ENCODE measurements around the gene COLGALT1.
A peak's percentile ranks its signal among the peaks of the same experiment; 100 is the strongest.

Gene COLGALT1

GRCh38 chr19:17511724-17512573 lies 43.5 kb upstream of the COLGALT1 start (continued):
- TF ChIP-seq ZFP37 (tag by site-specific recombination; IDR thresholded peaks at IDR 0.05) (no peak), ZNF362 (tag by site-specific recombination; IDR thresholded peaks at IDR 0.05) (no peak), ZNF302 (tag by site-specific recombination; IDR thresholded peaks at IDR 0.05; ENCODE audit: low read depth) (no peak), ZNF174 (tag by site-specific recombination; IDR thresholded peaks at IDR 0.05) (no peak), ZNF202 (tag by site-specific recombination; IDR thresholded peaks at IDR 0.05; ENCODE audit: borderline replicate concordance) (no peak), ZBTB48 (tag by site-specific recombination; IDR thresholded peaks at IDR 0.05) (peak; percentile 72), ZNF664 (tag by site-specific recombination; IDR thresholded peaks at IDR 0.05) (no peak), KLF1 (tag by site-specific recombination; IDR thresholded peaks at IDR 0.05) (peak; percentile 94), ZNF423 (tag by site-specific recombination; IDR thresholded peaks at IDR 0.05) (no peak), ZNF169 (tag by site-specific recombination; IDR thresholded peaks at IDR 0.05) (0 out of 2 replicates have a peak, but pooled peaks have one; percentile 24), ZNF621 (tag by site-specific recombination; IDR thresholded peaks at IDR 0.05) (no peak), ZNF501 (tag by site-specific recombination; IDR thresholded peaks at IDR 0.05) (peak; percentile 79), ZNF184 (tag by site-specific recombination; IDR thresholded peaks at IDR 0.05) (no peak), ZNF660 (tag by site-specific recombination; IDR thresholded peaks at IDR 0.05) (peak; percentile 70; the same call in 1 of the 2 replicates), MEIS1 (CRISPR knock-in tag; IDR thresholded peaks at IDR 0.05; ENCODE audit: borderline replicate concordance) (no peak), ZNF157 (tag by site-specific recombination; IDR thresholded peaks at IDR 0.05) (no peak), ZNF324 (tag by site-specific recombination; IDR thresholded peaks at IDR 0.05) (peak; percentile 56; the same call in 1 of the 2 replicates), ZNF394 (tag by site-specific recombination; IDR thresholded peaks at IDR 0.05; ENCODE audit: borderline replicate concordance) (peak; percentile 54; the same call in 1 of the 2 replicates), ZNF521 (tag by site-specific recombination; IDR thresholded peaks at IDR 0.05) (no peak), ZNF548 (tag by site-specific recombination; IDR thresholded peaks at IDR 0.05) (no peak), ZNF830 (tag by site-specific recombination; IDR thresholded peaks at IDR 0.05; ENCODE audit: low read depth) (no peak), HOXA7 (CRISPR knock-in tag; IDR thresholded peaks at IDR 0.05; ENCODE audit: borderline replicate concordance) (no peak), PRDM10 (tag by site-specific recombination; IDR thresholded peaks at IDR 0.05) (peak; percentile 35; the same call in 1 of the 2 replicates), ZSCAN16 (tag by site-specific recombination; IDR thresholded peaks at IDR 0.05) (0 out of 2 replicates have a peak, but pooled peaks have one; percentile 49), ZNF175 (tag by site-specific recombination; IDR thresholded peaks at IDR 0.05) (no peak), GLI2 (tag by site-specific recombination; IDR thresholded peaks at IDR 0.05; ENCODE audit: borderline replicate concordance, low read depth) (no peak), ZNF560 (tag by site-specific recombination; IDR thresholded peaks at IDR 0.05; ENCODE audit: borderline replicate concordance) (no peak), SP7 (tag by site-specific recombination; IDR thresholded peaks at IDR 0.05) (peak; percentile 59), ZNF248 (tag by site-specific recombination; IDR thresholded peaks at IDR 0.05) (no peak), ZNF692 (tag by site-specific recombination; IDR thresholded peaks at IDR 0.05) (peak; percentile 83), YY2 (tag by site-specific recombination; IDR thresholded peaks at IDR 0.05) (peak; percentile 79; the same call in 1 of the 2 replicates), ZNF211 (tag by site-specific recombination; IDR thresholded peaks at IDR 0.05; ENCODE audit: low read depth) (no peak), ZSCAN18 (tag by site-specific recombination; IDR thresholded peaks at IDR 0.05) (no peak; the same call in 1 of the 2 replicates)
